Glomerular endothelial cell (primary cell): ENCODE results near the gene CFAP99. TPM values are rescaled to one million over a fixed set of nuclear protein-coding genes. Genes with fewer than 3 reads are reported as not detected.
A peak's percentile ranks its signal among the peaks of the same experiment; 100 is the strongest.
"Not testable (repeated sequence)": the region's sequence is repeated elsewhere in the genome, so short reads cannot be mapped to it uniquely, and the experiment has no call there.

Experiments used
- DNase-seq: peaks from one replicate; pipeline ENCODE4 v3.0.0-alpha.2; 2011; ENCODE audit warnings: low read depth, low spot score; ENCODE audit errors: extremely low read depth
- total RNA-seq: library from RNA; depleted of rRNA; stranded (reverse); fragments of >200 nt; gene quantifications from 2 replicates; pipeline ENCODE4 v1.2.3, GENCODE V29; 2015

The CFAP99 gene
- total RNA-seq, 1 donor from 2014 or later, result not detected

- DNase-seq, result no peak
Observed at GRCh38 chr4:2465032-2465431, 46.3 kb downstream of the CFAP99 start.

DNA sequence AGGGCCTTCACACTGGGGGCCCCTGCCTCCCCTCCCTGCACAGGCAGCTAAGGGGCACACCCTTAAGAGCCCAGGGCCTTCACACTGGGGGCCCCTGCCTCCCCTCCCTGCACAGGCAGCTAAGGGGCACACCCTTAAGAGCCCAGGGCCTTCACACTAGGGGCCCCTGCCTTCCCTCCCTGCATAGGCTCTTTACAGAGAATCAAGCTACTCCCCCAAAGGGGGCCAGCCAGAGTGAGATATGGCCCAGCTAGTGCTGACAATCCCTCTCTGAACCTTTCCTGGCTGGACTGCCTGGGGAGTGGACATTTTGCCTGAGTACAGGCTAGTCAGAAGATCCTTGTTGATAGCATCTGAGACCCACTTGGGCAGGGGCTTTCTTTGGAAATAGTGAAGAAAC, 46.8 kb downstream of the CFAP99 start:
- DNase-seq, result not testable (repeated sequence)

DNA sequence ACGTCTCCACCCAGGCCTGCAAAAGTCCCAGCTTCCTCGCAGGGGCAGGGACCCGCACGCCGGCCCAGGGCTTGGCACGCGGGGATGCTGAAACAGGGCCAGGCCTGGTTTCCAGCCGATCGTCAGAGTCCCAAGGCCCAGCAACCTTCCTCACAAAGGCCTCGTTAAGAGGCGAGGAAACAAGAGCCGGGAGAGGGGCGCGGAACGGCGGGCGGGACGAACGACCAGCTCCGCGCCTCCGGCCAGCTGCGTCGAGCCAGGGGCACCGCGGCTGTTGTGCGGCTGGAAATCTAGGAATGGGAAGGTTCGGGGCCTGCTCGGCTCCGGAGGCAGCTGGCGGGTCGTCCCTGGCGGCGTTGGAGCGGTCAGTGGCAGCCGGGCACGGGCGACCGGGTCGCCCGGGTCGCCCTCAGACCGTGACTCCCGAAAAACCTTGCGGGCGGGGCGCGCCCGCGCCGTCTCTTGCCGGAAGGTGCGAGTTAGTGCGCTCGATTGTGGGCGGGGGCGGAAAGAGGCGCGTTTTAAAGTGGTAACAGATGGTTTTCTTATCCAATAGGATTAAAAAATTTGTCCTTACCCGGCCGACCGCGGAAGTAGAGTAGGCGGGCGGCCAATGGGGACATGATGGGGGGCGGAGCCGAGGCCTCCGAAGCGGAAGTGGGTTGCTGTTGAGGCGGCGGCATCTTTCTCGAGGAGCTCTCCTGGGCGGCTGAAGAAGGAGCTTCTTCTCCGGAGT, 49.9 kb downstream of the CFAP99 start, which contains the start of gene RNF4:
Gene RNF4 (plus strand): TSS at position 651 of the 736 bp plus-strand sequence. CDS start 21,388 bp downstream, outside the sequence.
- DNase-seq, result peak; percentile 45

DNA sequence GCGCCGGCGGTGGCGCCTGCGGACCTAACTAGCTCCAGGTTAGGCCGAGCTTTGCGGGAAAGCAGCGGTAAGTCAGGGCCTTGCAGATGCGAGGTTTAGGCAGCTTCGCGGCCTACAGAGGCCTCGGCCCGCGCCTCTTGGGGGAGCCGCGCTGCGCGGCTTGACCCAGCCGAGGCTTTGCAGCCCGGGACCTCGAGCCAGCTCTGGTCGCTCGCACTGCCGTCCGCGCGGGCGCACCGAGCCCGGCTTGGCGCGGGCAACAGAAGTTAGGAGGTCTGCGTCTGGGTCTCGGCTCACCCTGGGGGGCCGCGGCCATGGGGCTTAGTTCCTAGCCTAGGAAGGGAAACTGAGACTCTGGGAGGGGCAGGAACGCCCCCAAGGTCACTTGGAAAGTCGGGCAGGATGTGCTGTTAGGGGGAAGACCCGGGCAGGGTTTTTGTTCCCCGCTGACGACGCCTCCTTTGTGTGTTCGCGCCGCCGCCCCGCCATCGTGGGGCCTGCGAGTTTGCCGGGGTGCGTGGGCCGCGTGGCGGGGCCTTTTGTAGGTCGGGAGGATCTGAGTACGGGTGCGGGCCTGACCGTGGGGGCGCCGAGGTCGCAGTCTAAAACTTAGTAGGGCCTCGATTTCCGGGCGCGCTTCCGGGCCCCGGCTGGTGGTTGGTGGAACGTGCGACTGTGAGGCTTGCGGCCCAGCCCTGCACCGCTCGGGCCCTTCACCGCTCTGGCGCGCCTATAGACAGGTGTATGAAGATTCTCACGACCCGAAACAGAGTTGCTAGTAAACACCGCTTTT, 50.6 kb downstream of the CFAP99 start:
- no peak for DNase-seq

DNA sequence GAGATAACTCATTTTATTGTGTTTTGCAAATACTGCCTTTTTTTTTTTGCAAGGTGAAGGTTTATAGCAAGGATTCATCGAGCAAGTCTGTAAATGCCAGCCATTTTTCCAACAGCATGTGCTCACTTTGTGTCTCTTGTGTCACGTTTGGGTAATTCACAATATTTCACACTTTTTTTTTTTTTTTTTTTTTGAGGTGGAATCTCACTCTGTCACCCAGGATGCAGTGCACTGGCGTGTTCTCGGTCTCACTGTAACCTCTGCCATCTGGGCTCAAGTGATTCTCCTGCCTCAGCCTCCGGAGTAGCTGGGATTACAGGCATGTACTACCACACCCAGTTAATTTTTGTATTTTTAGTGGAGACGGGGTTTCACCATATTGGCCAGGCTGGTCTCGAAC, 52.0 kb downstream of the CFAP99 start:
- DNase-seq, result no peak

DNA sequence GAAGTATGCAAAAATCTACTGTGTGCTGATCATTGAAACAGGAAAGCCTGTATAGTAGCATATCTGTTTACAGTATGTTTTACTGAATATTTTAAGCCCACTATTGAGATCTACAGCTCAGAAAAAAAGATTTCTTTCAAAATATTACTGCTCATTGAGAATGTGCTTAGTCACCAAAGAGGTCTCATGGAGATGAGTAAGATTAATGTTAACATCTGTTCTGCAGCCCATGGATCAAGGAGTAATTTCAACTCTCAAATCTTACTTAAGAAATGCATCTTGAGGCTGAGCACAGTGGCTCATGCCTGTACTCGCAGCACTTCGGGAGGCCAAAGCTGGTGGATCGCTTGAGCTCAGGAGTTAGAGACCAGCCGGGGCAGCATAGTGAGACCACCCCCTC, 53.4 kb downstream of the CFAP99 start:
- DNase-seq, result no peak

DNA sequence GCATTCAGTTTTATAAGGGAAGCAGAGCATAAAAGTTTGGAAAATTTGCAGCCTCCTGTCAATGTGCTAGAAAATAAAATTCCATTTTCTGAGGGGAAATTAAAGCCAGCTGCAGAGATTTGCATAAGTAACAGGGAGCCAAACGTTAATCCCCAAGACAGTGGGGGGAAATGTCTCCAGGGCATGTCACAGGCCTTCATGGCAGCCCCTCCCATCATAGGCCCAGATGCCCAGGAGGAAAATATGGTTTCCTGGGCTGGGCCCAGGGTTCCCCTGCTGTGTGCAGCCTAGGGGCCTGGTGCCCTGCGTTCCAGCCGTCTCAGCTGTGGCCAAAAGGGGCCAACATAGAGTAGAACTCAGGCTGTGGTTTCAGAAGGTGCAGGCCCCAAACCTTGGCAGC, 59.5 kb downstream of the CFAP99 start:
- DNase-seq, result no peak

- DNase-seq, result no peak
Observed at GRCh38 chr4:2480649-2481048, 61.9 kb downstream of the CFAP99 start.

DNA sequence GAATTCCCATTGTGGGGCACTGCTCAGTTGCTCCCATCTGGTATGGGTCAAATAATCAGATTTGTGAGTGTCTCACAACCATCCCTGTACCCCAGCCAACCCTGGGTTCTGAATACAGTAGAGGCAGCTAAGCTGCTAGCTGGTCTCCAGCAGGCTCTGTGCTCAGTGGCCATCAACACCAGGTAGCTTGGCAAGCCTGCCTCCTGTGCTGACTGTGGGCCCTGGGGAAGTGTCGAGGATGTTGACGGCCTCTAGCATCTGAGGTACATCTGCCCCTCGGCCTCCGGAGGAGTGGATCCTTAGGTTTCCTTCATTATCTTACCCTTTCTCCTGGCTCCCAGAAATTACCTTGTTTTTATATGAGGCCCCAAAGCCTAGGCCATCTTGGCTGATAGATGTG, 63.4 kb downstream of the CFAP99 start:
- no peak for DNase-seq

- no peak for DNase-seq
Observed at GRCh38 chr4:2482693-2483092, 63.9 kb downstream of the CFAP99 start.

- no peak for DNase-seq
Observed at GRCh38 chr4:2483237-2483636, 64.5 kb downstream of the CFAP99 start.

- no peak for DNase-seq
Observed at GRCh38 chr4:2484185-2484584, 65.4 kb downstream of the CFAP99 start.

DNA sequence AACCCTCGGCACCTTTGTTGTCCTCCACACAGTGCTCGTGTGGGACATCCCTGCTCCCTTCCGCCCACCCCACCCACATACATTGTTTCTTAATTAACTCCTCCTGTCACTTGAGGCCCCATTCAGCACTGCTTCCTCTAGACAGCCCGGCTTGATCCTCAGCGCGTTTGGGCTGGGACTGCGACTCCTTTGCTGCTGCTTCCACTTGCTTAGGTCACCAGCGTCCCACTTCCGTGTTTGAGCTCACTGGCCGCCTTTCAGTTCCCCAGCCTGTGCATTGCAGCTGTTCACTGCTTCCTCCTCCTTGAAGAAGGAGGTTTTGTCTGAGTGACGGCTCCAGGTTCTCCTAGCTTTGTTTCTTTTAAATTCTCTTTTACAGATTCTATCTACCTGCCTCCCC, 66.2 kb downstream of the CFAP99 start:
- no peak for DNase-seq

DNA sequence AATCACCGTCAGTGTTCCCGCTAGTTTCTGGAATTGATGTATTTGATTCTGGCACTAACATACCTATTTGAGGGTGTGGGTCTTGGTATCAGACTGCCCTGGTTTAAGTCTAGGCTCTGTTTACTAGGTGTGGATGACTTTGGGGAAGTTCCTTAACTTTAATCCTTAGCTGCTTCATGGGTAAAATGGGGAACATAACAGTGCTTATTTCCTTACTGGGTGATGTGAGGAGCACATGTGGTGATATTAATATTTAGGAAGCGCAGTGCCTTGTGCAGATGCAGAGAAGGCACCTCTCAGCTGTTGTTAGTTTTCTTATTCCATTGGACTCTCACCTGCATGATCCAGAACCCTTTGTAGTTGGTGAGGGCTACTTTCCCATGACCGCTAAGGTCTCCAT, 67.2 kb downstream of the CFAP99 start:
- DNase-seq, result no peak

DNA sequence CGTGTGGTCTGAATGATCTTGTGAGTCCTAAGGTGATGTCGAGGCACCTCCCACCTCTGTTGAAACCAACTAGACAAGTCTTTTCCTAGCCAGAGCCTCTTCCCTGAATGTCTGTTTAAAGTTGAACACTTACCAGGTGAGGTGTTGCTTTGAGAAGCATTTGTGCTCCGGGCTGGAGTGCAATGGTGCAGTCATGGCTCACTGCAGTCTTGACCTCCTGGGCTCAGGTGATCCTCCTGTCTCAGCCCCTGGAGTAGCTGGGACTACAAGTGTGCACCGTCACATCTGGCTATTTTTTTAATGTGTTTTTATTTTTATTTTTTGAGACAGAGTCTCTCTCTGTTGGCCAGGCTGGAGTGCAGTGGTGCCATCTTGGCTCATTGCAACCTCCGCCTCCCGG, 68.2 kb downstream of the CFAP99 start:
- no peak for DNase-seq

DNA sequence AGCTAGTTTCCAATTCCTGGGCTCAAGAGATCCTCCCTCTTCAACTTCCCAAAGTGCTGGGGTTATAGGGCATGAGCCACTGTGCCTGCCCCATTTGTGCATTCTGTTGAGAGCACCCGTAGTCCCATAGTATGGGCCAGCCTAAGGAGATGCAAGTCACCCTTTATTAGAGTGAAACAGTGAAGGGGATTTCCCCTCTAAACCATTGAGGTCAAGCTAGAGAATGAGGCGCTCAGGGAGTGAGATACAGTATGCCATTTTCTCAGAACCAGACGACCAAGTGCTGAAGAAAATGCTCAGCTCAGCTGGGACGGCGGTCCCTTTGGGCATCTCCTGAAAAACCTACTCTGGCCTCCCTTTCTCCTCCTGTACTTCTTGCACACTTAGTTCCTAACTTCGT, 68.9 kb downstream of the CFAP99 start:
- no peak for DNase-seq

DNA sequence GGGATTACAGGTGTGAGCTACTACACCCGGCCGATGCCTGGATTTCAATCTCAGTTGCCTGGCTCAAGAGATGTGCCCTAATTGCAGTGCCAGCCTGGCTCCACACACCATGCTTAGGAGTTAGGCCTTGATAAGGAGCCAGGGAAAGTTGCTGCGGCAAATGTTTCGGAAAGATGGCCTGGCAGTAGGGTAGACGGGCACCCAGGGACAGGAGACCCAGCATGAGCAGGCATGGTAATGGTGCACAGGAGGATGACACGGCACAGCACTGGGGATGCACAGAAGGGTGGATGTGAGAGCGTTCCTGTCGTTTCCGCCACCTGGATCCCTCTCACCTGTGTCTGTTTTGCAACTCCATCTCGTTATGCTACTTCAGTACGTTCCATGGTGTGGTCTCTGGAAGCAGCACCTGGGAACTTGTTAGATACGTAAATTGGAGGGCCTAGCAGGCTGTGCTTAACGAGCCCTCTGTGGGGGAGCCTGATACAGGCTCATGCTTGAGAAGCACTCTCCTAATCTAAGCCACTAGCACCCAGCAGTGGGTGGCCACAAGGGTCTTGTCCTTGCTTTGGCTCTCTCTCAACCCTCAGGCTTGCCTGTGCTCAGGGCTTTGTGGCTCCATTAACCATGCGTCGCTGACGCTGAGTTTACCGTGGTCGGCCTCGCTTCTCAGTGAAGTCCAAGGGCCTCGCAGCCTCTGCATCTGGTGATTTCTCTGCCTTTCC, 70.5 kb downstream of the CFAP99 start:
- DNase-seq, result no peak

DNA sequence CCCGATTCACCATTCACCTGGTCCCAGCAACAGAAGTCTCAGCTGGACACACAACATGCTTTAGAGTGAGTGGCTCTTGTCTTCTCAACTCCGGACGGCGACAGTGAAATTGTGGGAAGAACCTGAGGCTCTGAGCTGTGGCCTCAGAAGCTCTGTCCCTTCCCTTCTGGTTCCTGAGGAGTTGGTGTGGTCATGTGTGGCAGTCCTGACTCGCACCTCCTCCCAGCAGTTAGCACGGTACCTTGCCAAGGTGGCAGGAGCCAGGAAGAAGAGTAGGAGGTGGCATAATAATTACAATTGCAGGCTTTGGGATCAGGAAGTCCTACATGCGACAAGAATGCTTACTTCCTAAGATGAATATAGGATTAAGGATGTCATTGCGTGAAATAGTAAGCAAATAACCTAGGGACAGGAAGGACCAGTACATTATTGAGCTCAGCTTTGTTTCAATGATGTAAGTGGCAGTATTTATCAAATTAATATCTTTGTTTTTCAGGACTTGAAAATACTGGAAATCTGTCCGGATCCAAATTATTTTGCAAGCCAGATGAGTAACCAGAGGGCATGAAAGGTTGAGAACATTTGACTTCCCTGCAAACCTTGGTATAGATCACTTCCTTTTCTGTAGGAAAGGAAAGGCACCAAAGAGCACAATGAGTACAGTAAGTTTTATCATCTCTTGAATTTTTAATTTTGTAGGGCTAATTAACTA, 71.2 kb downstream of the CFAP99 start:
- DNase-seq, result no peak

- DNase-seq, result no peak
Observed at GRCh38 chr4:2492970-2493369, 74.2 kb downstream of the CFAP99 start.

- no peak for DNase-seq
Observed at GRCh38 chr4:2494992-2495391, 76.2 kb downstream of the CFAP99 start.

DNA sequence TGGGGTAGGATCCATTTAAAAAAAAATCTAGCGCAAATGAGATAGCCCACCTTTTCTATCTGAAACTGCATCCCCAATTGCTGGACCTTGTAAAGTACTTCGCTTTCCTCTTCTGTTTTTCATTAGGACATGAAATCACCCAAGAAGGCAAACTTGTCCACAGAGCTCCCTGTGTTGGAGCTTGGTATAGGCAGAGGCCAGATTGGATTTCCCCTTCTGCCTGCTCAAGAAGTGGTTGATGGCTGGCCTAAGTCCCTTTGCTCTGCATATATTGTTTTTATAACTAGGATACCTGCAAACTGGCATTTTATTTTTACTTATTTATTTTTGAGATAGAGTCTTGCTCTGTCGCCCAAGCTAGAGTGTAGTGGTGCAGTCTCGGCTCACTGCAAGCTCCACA, 78.6 kb downstream of the CFAP99 start:
- DNase-seq, result no peak
